NCI-H1105 (cell line): ENCODE results near the gene SERPINB13.
A peak's percentile ranks its signal among the peaks of the same experiment; 100 is the strongest.

ENCODE experiments used
- DNase-seq: peaks from one replicate; lab custom pipeline; 2025; lab: John Stamatoyannopoulos, UW

The SERPINB13 gene

DNA sequence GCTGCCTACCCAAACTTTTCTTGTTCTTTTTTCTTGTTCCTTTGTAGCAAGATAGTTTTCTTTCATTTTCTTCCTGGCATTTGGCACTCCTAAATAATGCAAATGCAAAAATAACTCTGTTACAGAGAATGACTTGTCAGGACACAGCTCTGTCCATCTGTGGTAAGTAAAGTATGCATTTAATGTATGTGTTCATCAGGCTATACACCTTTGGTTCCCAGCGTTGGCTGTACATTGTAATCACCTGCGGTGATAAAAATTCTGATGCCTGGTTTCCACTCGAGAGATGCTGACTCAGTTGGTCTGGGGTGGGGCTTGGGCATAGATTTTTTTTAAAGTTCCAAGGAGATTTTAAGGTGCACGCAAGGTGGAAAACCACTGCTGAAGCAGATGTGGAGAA, at the start of gene SERPINB13:
Gene SERPINB13 (plus strand): TSS at position 378 of the 400 bp plus-strand sequence. CDS start 1,325 bp downstream, outside the sequence.
- no peak for DNase-seq

DNA sequence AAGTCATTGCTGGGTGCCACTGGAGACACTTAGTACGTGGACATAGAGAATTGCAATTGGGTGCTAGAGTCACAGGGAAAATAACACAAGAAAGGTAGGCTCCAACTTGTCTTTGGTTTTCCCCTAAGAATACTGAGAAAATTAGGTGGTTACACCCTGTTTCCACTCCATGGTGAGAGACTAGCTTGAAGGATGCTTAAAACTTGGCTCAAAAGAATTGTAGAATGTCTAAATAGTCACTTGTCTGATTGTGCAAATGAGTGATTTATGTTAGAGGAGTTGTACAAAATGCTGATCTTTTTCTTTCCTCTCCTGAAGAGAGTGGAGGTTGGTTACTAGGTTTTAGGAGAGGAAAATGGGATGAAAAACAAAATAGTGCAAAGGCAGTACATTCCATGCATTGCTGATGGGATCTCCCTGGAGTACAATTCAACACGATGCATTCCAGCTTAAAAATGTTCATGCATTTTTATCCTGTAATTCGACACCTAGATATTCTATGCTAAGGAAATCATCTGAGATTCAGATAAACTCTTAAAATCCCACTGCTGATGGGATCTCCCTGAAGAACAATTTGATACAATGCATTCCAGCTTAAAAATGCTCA, 47.1 kb upstream of the SERPINB13 start:
- no peak for DNase-seq

GRCh38 chr18:63542069-63542468, 45.1 kb upstream of the SERPINB13 start, which contains the start of gene SERPINB12:
TSS of gene SERPINB12 (plus strand) at chr18:63542369. CDS start at chr18:63556160, 13,791 bp downstream.
- no peak for DNase-seq

- no peak for DNase-seq
Observed at GRCh38 chr18:63544017-63544416, 43.1 kb upstream of the SERPINB13 start.

DNA sequence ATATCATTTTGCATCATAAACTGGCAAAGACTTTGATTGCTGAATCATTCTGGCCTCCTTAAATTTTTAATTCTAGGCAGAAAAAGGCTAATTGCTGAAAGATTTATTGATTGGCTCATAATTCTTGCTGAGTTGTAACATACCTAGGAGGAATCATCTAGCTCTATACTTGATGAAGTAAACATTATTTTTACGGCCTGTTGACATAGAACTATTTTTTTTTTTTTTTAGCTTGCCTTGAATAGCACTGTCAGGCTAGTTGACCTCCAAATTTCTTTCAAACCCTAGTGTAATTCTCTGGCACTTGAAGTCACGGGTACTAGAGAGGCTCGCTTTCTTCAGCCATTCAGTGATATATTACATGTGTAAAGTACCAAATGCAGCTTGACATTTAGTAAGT, 42.1 kb upstream of the SERPINB13 start:
- DNase-seq, result no peak

- DNase-seq, result no peak
Observed at GRCh38 chr18:63550068-63550467, 37.1 kb upstream of the SERPINB13 start.

- DNase-seq, result no peak
Observed at GRCh38 chr18:63551769-63552168, 35.4 kb upstream of the SERPINB13 start.

DNA sequence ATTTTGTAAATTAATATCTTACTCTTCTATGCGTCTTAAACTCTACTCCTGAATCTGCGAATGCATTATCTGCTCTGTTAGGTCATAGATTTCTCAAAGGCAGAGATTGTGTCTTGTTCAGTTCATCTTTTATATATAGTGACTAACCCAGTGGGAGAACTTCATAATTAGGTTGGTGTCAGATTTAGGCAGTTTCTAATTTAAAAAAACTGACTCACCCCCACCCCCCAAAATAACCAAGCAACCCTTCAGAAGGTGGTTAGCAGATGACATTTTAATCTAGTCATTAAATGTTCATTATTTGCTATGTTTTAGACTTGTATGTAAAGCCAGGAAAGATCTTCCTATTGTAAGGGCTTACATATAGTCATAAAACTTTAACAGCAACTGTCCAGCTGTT, 34.6 kb upstream of the SERPINB13 start:
- no peak for DNase-seq

DNA sequence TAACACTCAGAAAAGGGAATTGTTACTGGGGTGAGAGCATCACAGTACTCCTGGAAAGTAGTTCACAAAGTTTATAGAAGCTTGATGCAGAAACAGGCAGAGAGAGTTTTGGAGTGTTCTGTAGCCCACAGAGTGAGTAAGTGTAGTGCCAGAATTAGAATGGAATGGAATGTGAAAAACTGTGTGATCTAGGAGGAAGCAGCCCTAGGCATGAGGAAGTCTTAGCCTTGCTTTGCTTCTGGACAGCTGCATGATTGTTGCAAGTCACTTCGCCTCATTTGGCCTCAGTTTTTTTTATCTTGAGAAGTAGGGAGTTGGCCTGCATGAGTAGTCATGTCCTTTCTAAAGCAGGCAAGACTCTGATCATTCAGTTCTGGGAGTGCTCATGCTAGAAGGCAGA, 34.1 kb upstream of the SERPINB13 start:
- no peak for DNase-seq

DNA sequence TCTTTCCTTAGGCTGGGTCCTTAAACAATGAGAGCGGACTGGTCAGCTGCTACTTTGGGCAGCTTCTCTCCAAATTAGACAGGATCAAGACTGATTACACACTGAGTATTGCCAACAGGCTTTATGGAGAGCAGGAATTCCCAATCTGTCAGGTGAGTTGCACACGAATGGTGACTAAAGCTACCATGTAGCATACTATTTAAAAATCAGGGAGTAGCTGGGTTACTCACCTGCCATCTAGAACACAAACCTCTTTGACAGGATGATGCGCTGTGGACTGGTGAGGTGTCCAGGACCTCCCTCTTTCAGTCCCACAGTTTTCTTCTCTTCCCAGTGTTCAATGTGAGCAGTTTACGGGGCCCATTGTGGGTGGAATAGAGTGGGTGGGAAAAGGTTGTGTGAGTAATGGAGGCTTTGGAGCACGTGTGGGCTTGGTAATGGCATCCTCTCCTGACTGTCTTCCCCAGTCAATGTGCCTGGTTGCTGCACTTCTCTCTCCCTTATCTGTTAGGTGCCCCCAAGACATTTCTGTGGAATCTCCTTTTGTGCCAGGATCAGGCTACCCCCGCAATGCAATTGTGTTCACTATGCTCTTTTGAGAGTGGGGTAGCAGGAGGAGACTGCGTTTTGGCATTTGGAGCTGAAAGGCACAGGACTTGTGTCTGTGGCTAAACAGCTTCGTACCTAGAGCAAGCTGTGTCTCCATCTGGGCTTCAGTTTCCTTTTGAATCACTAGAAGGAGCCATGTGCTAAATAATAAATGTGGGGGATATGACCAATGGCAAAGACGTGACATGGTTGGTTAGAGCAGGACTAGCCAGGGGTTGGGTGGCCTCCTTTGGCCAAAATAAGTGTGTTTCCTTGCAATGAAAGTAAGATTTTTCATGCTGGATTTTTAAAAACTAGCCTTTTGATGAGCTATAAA, 27.3 kb upstream of the SERPINB13 start:
- DNase-seq, result no peak

DNA sequence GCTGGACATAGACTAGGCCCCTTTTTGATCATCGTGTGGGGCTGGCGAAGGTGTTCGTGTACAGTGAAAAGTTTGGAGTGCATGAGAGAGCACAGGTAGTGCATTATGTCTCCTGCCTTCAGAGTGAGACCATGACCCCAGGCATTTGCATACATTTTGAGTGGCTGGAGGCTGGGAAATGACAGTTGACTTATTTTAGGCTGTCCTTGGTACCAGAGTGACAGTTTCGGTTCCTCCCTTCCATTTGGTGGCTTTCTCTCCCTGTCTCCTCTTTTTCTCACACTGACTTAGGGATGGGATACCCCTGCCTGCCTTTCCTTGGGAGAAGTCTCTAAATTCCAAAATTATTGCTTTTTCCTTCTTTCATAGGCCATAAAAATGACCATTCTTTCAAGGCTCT, 24.9 kb upstream of the SERPINB13 start:
- no peak for DNase-seq

- no peak for DNase-seq
Observed at GRCh38 chr18:63564021-63564420, 23.1 kb upstream of the SERPINB13 start.

- DNase-seq, result no peak
Observed at GRCh38 chr18:63564561-63564960, 22.6 kb upstream of the SERPINB13 start.

DNA sequence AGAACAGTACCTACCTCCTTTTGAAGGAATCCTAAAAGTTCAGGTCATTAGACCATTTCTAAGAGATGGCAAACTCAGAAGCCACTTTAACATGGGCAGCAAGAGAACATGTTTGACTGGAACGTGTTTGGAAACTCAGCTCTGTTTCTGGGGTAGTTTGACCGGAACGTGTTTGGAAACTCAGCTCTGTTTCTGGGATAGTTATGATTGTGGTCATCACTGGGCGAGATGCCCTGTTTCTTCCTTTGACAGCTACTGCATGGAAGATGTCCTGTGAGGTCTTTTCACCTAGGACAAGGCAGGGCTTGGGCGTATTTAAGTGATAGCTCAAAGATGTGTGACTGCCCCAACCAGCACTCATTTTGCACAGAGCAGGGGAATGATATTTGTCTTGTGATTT, 19.9 kb upstream of the SERPINB13 start:
- no peak for DNase-seq

- DNase-seq, result no peak
Observed at GRCh38 chr18:63567825-63568224, 19.3 kb upstream of the SERPINB13 start.

- no peak for DNase-seq
Observed at GRCh38 chr18:63570721-63571120, 16.4 kb upstream of the SERPINB13 start.

GRCh38 chr18:63575681-63576080, 11.5 kb upstream of the SERPINB13 start:
- no peak for DNase-seq

GRCh38 chr18:63578357-63578958, 8.7 kb upstream of the SERPINB13 start:
- peak; percentile 11 for DNase-seq

GRCh38 chr18:63579616-63580015, 7.5 kb upstream of the SERPINB13 start:
- no peak for DNase-seq

GRCh38 chr18:63585988-63586387, 1.2 kb upstream of the SERPINB13 start:
- no peak for DNase-seq

- no peak for DNase-seq
Observed at GRCh38 chr18:63586431-63586830, 712 bp upstream of the SERPINB13 start.

DNA sequence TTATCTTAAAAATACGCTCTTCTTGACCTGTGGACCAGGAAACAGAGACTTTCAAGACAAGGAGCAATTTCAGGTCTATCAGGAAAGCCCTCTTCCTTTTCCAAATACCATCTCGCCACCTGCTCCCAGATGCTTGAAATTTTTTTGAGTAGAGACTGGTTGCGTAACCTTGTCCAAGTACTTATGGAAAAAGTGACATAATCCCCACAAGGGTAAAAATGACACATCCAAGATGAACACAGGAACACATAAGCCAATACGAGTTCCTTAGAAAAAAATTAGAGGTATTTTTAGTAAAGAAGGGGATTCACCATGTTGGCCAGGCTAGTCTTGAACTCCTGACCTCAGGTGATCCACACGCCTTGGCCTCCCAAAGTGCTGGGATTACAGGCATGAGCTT, 1.8 kb downstream of the SERPINB13 start:
- no peak for DNase-seq

DNA sequence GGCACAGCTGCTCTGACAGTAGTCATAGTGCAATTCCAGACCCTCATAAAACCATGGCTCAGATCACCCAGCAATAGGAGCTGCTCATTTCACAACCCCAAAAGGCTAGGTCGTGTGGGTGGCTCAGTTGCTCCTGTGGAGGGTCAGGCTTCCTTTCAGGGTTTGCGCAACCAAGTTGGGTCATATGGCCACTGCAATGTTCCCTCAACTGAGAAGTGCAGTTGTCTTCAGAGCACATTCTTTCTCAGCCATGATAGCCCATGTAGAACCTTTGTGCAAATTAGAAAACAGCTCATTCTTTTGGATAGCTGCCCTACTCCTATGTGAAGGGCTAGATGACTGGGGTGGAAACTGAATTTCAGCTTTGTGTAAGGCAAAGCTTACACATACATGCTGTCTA, 3.2 kb downstream of the SERPINB13 start:
- no peak for DNase-seq
